NCI-H1092 treated with DMSO at 0.1 percent for 48 hours (cell line): ENCODE data around the gene PACS1.
"Not testable (repeated sequence)": the region's sequence is repeated elsewhere in the genome, so short reads cannot be mapped to it uniquely, and the experiment has no call there.

ENCODE experiments used
- DNase-seq: peaks from one replicate; lab custom pipeline; 2025; lab: John Stamatoyannopoulos, UW

Gene PACS1

DNA sequence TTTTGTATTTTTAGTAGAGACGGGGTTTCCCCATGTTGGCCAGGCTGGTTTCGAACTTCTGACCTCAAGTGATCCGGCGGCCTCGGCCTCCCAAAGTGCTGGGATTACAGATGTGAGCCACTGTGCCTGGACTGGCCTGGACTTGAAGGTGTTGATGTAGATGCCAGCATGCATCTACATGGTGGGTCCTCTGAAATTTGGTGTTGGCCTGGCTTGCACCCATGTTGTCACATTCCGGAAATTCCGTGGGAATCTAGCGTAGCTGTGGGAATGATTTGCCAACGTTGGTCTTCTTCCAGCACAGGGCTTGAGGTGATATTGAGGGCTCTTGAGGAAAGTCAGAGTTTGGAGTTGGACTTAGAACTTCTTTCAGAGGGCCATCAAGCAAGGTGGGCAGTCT lies 6.5 kb downstream of the PACS1 start:
- DNase-seq = no peak

DNA sequence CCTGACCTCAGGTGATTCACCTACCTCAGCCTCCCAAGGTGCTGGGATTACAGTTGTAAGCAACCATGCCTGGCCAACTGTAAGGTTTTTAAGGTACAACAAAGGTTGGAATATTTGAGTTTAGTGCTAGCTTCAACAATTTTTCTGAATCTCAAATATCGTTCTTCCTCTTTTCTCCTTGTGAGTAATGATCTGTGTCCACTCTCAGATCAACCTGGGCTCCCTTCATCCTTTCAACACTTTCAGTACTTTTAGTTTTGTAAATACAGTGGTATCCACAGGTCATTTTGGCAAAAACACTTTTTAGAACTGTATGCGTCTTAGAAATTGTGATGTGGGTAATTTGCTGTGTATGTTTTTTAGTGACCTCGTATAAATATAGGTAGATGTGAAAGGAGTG lies 7.9 kb downstream of the PACS1 start:
- DNase-seq = no peak

DNA sequence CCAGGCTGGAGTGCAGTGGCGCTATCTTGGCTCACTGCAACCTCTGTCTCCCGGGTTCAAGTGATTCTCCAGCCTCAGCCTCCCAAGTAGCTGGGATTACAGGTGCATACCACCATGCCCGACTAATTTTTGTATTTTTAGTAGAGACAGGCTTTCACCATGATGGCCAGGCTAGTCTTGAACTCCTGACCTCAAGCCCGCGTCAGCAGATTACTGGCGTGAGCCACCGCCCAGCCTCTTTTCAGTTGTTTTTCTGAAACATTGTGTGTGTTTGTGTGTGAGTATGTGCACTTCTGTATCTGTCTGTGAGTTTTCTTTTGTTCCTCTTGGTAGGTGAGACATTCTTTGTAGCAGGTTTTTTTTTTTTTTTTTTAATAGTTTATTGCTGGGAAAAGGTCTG lies 8.9 kb downstream of the PACS1 start:
- not testable (repeated sequence) for DNase-seq

DNA sequence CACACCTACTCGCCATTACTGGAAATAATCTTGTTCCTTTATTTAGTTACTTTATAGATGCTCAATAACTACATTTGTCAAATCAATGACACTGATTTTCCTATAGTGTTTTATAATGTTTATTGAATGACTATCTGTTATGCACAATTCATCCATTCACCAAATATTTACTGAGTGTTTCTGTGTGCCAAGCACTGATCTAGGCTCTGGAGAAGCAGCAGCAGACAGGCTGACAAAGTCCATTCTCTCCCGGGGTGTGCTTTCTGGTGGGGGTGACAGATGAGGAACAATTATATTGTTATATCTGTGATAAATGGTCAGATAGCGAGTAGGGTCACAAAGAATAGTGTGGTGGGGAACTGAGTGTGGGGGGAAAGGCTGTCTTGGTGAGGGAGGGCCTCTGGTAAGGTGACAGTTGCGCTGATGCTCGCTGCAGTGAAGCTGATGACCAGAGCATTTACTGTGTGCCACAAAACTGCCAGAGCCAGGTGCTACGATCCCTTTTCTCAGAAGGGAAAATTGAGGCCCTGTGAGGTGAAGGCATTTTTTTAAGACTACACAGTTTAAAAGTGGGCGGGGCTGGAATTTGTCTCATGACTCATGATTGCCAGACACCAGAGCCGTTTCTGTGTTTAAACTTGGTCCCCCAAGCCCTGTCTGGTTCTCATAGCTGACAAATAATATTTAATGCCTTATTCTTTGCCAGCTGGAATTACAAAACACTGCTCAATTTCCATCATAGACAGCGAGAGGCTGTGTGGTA lies 10.2 kb downstream of the PACS1 start:
- DNase-seq = no peak

DNA sequence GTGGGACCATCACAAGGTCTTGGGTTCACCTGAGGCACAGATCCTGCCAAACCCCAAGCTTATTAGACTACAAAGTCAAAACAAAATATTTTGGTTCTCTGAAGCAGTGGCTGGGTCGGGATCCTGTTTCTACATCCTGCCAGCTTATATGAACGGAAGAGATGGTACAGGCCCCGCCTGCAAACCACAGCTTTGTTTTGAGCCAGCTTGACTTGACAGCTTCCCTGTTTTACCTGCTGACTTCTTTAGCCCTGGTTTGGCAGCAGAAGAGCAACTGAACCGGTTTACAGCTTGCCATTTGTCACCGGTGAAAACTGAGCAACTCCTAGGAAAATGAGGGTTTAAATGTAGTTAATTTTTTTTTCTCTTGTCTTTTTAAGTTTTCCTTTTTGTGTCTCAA lies 11.4 kb downstream of the PACS1 start:
- no peak for DNase-seq

DNA sequence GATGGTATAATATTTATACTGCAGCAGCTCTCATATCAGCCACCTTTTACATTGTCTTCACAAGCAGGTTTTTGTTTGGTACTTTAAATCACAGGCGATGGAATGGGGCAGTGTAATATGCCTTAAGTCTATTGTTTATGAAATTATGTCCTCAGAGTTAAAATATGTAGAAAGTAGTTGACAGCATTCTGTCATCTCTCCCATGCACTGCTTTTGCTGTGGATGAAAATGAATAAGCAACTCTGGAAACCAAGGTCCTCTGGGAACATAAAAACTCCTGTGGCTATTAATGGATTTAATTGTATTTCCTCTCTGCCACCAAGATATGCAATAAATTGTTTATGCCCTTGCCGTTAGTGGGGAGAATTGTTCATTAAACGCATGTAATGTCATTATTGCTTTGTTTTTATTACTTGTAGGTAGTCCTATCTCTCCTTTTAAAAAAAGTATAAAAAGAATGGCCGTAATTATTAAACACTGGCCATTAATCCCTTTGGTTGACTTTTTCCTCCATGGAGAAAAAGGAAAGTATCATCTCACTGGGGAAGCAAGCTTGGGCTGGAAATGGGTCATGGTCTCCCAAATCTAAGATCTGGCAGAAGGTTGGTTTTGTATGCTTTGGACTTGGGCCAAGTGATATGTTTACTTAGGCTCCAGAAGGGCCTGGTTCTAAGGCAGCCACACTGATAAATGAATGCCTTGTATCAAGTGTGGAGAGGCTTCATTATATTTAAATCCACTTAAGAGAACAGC lies 13.1 kb downstream of the PACS1 start:
- peak; percentile 75 for DNase-seq

DNA sequence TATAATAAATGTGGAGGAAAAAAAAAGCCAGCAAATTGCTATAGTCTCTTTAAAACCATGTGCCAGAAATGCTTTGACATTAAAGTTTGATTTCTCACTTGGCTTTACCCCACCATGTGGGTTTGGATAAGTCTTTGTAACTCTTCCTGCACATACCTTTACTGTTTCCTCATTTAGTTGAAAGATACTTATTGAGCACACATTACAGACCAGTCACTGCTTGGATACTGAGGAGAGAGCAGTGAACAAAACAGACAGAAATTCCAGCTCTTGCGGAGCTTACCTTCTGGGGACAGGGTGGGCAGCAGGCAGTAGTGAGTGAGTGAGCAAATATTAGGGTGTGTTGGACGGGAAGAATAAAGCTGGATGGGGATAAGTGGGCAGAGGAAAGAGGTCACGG lies 13.7 kb downstream of the PACS1 start:
- no peak for DNase-seq

DNA sequence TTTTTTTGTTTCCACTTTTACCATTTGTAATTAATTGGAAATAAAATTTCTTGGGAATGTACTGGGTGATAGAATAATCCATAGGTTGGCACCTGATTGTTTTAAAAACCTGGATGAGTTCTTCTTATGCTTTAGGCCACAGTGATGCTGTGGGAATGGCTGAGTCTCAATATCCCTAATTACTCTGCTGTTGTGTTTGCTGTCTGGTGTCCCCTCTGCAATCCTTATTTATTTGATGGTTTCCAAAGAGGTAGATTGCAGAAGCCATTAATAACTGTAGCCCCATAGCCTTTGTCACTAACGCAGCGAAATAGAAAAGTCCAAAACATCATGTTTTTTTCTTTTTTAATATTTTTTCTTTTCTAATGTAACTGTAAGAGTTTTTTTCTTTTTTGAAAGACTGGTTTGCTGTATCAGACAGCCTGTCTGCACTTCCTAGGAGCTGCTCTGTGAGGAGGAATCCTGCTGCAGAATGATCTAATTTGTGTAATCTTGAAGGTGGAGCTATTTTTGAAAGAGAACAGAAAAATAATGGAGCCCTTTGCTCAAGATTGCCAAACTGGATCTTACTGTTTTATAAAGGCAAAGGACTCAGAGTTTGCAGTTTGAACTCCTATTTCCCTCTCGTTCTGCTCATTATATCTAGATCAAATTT lies 14.9 kb downstream of the PACS1 start:
- DNase-seq = no peak

DNA sequence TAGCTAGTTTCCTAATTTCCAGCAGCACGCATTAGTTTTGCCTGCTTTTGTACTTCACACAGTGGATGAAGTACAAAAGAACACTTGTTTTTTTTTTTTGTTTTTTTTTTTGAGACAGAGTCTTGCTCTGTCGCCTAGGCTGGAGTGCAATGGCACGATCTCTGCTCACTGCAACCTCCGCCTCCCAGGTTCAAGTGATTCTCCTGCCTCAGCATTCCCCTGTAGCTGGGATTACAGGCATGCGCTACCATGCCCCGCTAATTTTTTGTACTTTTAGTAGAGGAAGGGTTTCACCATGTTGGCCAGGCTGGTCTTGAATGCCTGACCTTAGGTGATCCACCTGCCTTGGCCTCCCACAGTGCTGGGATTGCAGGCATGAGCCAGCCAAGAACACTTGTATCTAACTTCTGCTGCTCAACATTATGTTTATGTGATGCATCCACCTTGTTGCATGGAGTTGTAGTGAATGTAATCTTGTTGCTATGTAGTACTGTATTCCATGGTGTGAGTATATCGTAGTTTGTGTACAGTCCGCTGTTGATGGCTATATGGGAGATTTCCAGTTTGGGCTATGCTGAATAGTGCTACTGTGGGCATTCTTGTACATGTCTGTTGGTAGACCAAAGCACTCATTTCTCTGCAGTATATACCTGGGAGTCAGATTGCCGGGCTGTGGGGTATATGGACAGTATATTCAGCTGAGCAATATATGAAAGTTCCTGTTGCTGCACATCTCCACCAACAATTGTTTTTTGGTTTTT lies 17.3 kb downstream of the PACS1 start:
- DNase-seq = no peak

DNA sequence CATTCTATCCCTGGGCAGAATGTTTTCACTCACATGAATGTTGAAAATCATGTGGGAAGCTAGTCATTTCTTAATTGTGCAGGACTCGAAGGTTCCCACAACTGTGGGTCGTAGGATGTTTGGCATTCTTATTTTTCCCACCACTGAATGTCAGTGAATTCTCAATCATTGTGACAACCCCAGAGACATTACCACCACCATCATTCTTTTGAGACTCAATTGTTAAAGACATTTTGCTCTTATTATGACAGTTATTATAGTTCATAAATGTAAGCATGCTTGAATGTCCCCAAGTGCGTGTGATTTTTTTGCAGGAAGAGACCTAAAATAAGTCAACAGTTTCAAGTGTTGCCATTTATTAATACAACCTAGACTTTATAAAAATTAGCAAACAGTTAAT lies 19.0 kb downstream of the PACS1 start:
- no peak for DNase-seq

DNA sequence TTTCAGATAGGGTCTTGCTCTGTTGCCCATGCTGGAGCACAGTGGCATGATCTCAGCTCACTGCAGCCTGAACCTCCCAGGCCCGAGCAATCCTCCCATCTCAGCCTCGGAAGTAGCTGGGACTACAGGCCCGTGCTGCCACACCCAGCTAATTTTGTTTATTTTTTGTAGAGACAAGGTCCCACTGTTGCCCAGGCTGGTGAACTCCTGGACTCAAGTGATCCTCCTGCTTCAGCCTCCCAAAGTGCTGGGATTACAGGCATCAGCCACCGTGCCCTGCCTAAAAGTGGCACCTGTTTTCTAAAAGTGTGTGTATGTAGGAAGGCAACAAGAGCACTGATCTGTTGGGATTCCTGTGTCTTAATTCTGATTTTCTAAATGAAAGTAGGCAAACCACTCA lies 20.2 kb downstream of the PACS1 start:
- DNase-seq = no peak

DNA sequence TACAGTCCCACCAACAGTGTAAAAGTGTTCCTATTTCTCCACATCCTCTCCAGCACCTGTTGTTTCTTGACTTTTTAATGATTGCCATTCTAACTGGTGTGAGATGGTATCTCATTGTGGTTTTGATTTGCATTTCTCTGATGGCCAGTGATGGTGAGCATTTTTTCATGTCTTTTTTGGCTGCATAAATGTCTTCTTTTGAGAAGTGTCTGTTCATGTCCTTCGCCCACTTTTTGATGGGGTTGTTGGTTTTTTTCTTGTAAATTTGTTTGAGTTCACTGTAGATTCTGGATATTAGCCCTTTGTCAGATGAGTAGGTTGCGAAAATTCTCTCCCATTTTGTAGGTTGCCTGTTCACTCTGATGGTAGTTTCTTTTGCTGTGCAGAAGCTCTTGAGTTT lies 22.1 kb downstream of the PACS1 start:
- not testable (repeated sequence) for DNase-seq

DNA sequence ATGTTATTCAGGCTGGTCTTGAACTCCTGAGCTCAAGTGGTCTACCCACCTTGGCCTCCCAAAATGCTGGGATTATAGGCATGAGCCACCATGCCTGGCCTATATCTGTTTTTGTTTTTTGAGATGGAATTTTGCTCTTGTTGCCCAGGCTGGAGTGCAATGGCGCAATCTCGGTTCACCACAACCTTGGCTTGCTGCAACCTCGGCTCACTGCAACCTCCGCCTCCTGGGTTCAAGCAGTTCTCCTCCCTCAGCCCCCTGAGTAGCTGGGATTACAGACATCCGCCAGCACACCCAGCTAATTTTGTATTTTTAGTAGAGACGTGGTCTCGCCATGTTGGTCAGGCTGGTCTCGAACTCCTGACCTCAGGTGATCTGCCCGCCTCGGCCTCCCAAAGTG lies 29.7 kb downstream of the PACS1 start:
- not testable (repeated sequence) for DNase-seq

DNA sequence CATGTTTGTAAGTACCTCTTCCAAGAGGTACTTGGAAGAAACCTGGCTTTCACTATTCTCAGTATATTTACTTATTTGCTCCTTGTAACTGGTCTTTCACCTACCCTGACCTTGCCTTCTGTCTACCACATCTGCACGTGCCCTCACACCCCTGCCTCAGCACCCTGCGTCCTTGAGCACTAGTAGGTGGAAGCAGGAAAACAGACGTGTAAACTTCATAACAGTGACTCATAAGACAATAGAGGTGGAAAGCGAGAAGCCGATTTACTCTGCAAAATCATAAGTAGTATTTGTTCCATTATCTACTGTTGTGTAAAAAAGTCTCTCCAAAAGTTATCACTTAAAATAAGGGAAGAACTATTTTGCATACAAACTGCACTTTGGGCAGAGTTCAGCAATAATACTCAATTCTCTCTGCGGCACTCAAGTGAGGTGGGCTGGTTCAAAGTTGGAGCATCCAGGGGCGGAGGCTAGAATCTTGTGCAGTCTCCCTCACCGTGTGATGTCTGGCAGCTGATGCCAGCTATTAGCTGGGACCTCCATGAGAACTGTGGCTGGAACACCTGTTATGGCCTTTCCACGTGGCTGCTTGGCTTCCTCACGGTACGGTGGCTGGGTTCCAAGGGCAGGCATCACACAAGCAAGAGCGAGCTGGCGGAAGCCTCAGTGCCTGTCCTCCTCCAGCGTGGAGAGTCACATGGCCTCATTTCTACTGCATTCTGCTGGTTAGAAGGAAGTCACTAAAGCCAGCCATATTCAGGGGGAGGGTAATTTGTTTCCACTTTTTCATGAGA lies 30.4 kb downstream of the PACS1 start:
- peak; percentile 95 for DNase-seq

DNA sequence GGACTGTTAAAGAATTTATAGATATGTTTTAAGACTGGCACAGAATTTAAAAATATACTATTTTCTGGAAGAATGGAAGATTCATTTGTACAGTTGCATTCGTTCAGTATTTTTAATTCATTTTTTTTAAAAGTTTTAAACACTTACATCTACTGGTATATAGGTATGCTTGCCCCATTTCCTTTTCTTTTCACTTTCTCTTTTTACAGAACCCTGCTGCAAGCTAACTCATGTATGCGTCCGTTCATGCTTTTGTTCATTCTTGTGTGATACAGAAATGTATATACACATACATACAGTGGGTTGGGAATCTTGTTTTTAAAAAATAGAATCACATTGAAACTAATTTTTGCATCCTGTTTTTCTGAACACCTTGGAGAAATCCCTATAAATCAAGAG lies 31.0 kb downstream of the PACS1 start:
- DNase-seq = no peak

DNA sequence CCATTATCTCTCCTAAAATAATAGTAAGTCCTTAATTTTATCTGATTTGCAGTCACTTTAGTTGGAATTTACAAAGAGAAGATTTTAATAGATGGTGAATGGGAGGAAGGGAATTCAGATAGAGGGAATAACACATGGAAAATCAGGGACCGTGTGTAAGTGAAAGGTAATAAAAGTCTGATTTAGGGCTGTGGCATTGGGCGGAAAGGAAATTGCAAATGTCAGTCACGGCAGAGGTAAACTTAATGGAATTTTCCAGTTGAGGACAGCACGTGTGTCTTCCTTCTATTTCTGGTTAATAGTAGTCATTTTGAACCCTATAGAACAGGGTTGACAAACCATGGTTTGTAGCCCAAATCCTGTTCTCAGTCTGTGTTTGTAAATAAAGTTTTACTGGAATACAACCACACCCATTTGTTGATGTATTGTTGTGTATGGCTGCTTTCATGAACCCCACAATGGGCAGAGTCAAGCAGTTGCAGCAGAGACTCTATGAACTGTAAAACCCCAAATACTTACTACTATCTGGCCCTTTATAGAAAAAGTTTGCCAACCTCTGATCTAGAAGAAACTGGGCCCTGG lies 34.1 kb downstream of the PACS1 start:
- no peak for DNase-seq

DNA sequence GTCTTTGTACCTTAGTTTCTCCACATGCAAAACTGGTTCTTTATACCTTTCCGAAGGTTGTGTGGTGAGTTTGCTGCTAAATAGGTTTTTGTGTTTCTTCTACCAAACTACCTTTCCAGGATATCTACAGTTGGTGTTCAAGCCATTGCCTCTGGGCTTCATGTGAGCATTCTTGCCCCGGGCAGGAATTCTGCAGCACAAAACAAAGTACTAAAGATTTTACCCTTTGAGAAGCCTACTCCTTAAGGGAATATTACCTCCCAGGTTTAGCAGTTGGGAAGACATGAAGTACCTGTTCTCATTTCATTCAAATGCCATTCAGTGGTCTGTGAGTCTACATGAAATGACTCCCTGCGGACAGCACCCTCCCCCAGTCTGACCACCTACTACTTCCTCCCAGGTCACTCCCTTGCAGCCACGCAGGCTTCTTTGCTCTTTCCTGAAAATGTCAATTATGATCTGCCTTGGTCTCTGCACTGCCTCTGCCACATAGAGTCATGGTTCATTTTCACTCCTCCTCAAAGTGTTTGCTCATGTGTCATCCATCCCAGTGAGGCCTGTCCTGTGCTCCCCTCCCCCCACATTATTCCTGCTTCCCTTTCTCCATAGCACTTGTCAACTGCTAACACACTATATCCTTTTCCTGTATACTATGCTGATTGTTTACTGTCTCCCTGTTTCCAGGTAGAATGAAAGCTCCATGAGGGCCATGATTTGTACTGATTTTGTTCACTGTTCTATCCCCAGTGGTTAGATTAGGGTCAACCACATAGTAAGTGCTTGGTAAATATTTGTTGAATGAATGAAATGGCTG lies 36.9 kb downstream of the PACS1 start:
- DNase-seq = no peak

DNA sequence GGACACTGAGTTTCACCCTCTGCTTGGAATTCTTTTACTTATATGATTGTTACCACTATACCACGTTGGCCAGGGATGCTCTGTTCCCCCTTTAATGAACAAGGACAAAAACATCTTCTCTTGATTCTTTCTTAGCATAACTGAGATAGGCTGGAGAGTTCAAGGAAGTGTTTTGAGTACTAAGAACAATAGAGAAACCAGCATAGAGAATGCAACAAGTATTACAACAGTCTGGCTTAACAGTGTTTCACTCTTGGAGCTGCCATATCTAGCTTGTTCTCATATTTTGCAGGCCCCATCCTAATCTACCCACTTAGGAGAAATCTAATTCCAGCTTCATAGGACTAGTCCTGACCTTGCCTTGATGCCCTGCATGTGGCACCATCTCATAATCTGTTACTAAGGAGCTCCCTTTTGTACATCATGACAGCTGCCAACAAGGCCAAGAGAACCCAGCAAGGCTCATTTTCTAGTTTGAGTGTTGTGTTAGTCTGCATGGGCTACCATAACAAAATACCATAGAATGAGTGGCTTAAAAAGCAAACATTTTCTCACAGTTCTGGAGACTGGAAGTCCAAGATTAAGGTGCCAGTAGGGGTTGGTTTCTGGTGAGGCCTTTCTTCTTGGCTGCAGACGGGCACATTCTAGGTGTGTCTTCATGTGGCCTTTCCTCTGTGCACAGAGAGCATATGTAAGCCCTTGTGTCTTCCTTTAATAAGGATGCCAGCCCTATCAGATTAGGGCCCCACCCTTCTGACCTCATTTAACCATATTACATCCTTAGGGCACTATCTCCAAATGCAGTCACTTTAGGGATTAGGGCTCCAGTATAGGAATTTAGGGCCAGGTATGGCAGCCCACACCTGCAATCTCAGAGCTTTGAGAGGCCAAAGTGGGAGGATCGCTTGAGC lies 37.8 kb downstream of the PACS1 start:
- no peak for DNase-seq

DNA sequence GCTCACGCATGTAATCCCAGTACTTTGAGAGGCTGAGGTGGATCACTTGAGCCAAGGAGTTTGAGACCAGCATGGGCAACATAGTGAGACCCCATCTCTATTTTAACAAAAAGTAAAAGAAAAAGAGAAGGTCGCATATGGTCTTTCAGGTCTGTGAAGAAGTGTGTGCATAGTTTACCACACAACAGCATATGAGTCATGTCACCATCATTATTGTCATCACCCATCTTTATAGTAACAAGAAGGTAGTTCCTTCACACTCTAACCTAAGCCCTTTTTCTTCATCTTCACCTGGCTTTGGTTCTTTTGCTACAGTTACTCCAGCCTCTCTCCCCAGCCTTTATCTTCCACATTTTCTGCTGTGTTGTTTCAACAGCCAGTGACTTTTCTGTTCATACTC lies 39.2 kb downstream of the PACS1 start:
- no peak for DNase-seq
